Heart right ventricle (tissue), 16 donors: Measurements from ENCODE around the gene PAK3. TPM values are rescaled to one million over a fixed set of nuclear protein-coding genes. Genes with fewer than 3 reads are reported as not detected.

Source experiments
- ATAC-seq, 8 donors: fragments of 200-7000 bp; cut with Tn5 transposase; one replicate each; pipeline ENCODE4 v1.9.1; 2020; ENCODE audit warnings: mild to moderate bottlenecking in 8 of 8, moderate library complexity in 8 of 8, moderate number of reproducible peaks in 1 of 8
- DNase-seq, 2 donors: peaks; one replicate each; pipeline ENCODE4 v3.0.0-alpha.2; 2020
- H3K27ac ChIP-seq, 10 donors: fragments of 200-600 bp; sonication (generic) in 2 of 10; one replicate each; pipeline versions ENCODE4 v1.5.0 to v1.8.0; 2020 to 2022; ENCODE audit warnings: mild to moderate bottlenecking in 3 of 10
- H3K27me3 ChIP-seq, 7 donors: fragments of 200-600 bp; one replicate each; pipeline ENCODE4 v1.8.0; 2021 to 2022; ENCODE audit warnings: mild to moderate bottlenecking in 2 of 7
- H3K36me3 ChIP-seq, 9 donors: fragments of 200-600 bp; sonication (generic) in 1 of 9; one replicate each; pipeline versions ENCODE4 v1.5.0 to v1.8.0; 2020 to 2022; ENCODE audit warnings: mild to moderate bottlenecking in 2 of 9
- H3K4me1 ChIP-seq, 9 donors: fragments of 200-600 bp; sonication (generic) in 1 of 9; one replicate each; pipeline versions ENCODE4 v1.5.0 to v1.8.0; 2020 to 2022; ENCODE audit warnings: mild to moderate bottlenecking in 4 of 9
- H3K4me3 ChIP-seq, 10 donors: fragments of 200-600 bp; sonication (generic) in 2 of 10; one replicate each; pipeline versions ENCODE4 v1.5.0 to v1.8.0; 2020 to 2022; ENCODE audit warnings: mild to moderate bottlenecking in 7 of 10, moderate library complexity in 2 of 10
- H3K9me3 ChIP-seq, 11 donors: fragments of 200-600 bp in 10 of 11; sonication (generic) in 2 of 11; one replicate each; pipeline versions ENCODE4 v1.5.0 to v1.8.0; 2013 to 2022; ENCODE audit warnings: mild to moderate bottlenecking in 2 of 11, control low read depth in 1 of 11, moderate library complexity in 1 of 11
- WGBS, 2 donors: extraction: QIAGEN DNeasy Blood & Tissue Kit; methylation state at CpG; one replicate each; pipeline ENCODE4 v1.1.7; 2013; ENCODE audit warnings: inconsistent platforms in 1 of 2; 5-methylcytosine and 5-hydroxymethylcytosine counted together
- intact Hi-C, 10 donors: fragments of 100-400 bp; cut with DNase I; formaldehyde crosslinking; loops; one replicate each; pipeline versions ENCODE4 v1.11.1 to v1.14.2; 2022
- polyA plus RNA-seq, 2 donors: library from polyadenylated mRNA; stranded (reverse); fragments of 200-250 nt; gene quantifications; one replicate each; pipeline ENCODE4 v1.2.3, GENCODE V29; 2013
- total RNA-seq, 10 donors: library from RNA; stranded (reverse); fragmentation: NEBNext Ultra II Directional in 3 of 10; extraction: Animal tissue kit (Norgen Biotek cat#: 25700) in 3 of 10; gene quantifications; one replicate each; pipeline versions ENCODE4 v1.2.1 to v1.2.4, GENCODE V29; 2021 to 2023
- TF ChIP-seq, protein P1 (sequence below), 9 donors: fragments of 200-600 bp; sonication (generic) in 2 of 9; IDR thresholded peaks; one replicate each; pipeline versions ENCODE4 v1.5.0 to v1.8.0; 2021 to 2022; ENCODE audit warnings: antibody characterized with exemption in 9 of 9, mild to moderate bottlenecking in 5 of 9, moderate library complexity in 1 of 9
- donor health status: Arrhythmogenic right ventricular cardiomyopathy.
- donor health status: ischemic (EF 13 %, LVEDD 7.1; RV severe dilation, severe dysfunction).
- donor health status: healthy with polysubstance abuse.
- donor health status: DM: no; HTN: yes; CAD: no.
- donor health status: DM: no; HTN: no; CAD: no.
- donor health status: ischemic (EF 25% LVEDD 6.9; RV normal size, moderate dysfunction).
- donor health status: ischemic (EF 25% LVEDD 5.7; RV mildly dilated, moderate dysfunction).
- donor health status: healthy.
- donor health status: DM: yes; HTN: yes; CAD: no.
- donor health status: Ischemic cardiomyopathy.
- donor health status: ischemic (EF 35%, LVEDD 5.7; RV mildly dilated, moderate dysfunction).
- donor health status: nonischemic (EF 11% LVEDD 7.7; RV severe dilation, severe dysfunction).
- donor health status: DM: yes; HTN: yes; CAD: no.
- donor health status: PGD.
- donor health status: ischemic (EF 29% LVEDD 5.4; RV normal size, mild dysfunction).
- donor health status: nonischemic (EF 23%, LVEDD 6.1; RV moderate dilation, normal function).

Gene PAK3
- total and polyA plus RNA-seq, 12 donors = under 0.01 to 1.4 (median 0.41) TPM

DNA sequence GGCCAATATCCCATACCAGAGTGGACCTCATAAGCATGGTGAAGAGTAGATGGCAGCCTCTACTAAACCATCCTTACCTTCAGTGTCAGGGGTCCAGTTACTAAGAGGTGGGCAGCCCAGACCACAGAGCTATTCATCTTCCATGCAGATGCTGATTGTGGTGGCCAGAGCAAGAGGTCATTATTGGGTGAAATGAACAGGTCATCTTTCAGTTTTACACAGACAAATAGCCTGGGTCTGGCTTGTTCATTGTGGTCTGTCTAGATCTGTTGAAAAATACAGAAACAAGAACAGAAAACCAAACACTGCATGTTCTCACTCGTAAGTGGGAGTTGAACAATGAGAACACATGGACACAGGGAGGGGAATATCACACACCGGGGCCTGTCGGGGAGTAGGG is 71.3 kb downstream of the PAK3 start:
- 60 to 80% methylated on average over 1 to 3 of the region's 3 CpGs for WGBS, 2 donors
- Histone ChIP-seq H3K27me3 (peaks cover 0 to 62% (median 0%) of the 10 kb centered on the region in 7 donors), H3K36me3 (no peaks in the 10 kb centered on the region), H3K9me3 (no peaks in the 10 kb centered on the region), H3K4me1 (no peaks in the 10 kb centered on the region), H3K4me3 (no peak overlapping the region), H3K27ac (no peak overlapping the region)
- ATAC-seq (no peak), DNase-seq (no peak)
- intact Hi-C loops = loop anchor here in 4 of 10 donors (5.0 to 10.0 kb wide), 2 partner anchors 277 to 280 kb away; no protein-coding TSS in a partner anchor
- TF ChIP-seq, protein P1, sequence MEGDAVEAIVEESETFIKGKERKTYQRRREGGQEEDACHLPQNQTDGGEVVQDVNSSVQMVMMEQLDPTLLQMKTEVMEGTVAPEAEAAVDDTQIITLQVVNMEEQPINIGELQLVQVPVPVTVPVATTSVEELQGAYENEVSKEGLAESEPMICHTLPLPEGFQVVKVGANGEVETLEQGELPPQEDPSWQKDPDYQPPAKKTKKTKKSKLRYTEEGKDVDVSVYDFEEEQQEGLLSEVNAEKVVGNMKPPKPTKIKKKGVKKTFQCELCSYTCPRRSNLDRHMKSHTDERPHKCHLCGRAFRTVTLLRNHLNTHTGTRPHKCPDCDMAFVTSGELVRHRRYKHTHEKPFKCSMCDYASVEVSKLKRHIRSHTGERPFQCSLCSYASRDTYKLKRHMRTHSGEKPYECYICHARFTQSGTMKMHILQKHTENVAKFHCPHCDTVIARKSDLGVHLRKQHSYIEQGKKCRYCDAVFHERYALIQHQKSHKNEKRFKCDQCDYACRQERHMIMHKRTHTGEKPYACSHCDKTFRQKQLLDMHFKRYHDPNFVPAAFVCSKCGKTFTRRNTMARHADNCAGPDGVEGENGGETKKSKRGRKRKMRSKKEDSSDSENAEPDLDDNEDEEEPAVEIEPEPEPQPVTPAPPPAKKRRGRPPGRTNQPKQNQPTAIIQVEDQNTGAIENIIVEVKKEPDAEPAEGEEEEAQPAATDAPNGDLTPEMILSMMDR (IDR thresholded peaks at IDR 0.05) = no peak

DNA sequence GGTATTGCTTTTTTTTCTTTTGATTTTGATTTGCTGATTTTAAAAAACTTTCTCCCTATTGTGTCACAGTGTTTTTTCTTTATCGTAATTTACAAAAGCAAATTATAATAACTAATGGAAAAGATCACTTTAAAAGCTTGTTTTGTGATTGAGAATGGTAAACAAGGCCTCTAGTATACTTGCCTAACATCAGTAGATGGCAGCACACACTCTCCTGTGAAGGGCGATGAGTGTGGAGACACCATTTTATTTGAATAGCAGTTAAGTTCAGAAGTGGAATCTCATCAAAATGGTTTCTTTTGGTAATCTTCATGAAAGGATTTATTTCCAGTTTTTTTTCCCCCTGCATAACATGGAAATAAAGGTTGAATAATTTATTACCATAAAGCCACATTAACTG is 72.3 kb downstream of the PAK3 start:
- no peaks in the 10 kb centered on the region for H3K9me3 ChIP-seq
- 78 to 95% methylated on average over 2 of the region's 2 CpGs for WGBS, 2 donors
- intact Hi-C loops = loop anchor here in 4 of 10 donors (5.0 to 10.0 kb wide), 2 partner anchors 276 to 279 kb away; no protein-coding TSS in a partner anchor
- no peaks in the 10 kb centered on the region for H3K4me1 ChIP-seq
- H3K36me3 ChIP-seq = no peaks in the 10 kb centered on the region
- TF ChIP-seq, protein P1 (IDR thresholded peaks at IDR 0.05) = peak in 4 of 9 donors; percentile 24 to 32 (median 30)
- peaks cover 0 to 56% (median 0%) of the 10 kb centered on the region in 7 donors for H3K27me3 ChIP-seq
- no peak overlapping the region for H3K4me3 ChIP-seq
- no peak overlapping the region for H3K27ac ChIP-seq
- DNase-seq (no peak), ATAC-seq (no peak)

DNA sequence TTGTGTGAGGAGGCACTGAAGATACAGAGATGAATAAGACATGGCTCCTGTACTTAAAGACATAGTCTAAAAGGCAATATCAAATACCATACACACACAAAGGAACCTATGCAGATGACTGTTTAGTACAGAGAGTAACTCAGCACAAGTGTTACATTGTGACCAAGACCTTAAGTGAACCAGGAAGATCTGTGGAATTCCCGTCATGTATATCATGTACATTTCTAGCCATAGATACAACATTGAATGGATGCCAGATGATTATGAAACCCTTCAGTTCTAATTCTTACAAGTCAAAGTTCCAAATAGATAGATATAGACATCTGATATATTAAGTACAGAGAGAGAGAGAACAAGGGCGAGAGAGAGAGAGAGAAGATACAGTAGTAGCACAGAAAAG is 73.2 kb downstream of the PAK3 start:
- WGBS, 2 donors = 79 to 81% methylated on average over 2 of the region's 2 CpGs
- TF ChIP-seq, protein P1 (IDR thresholded peaks at IDR 0.05) = no peak
- Histone ChIP-seq H3K4me3 (no peak overlapping the region), H3K36me3 (no peaks in the 10 kb centered on the region), H3K4me1 (no peaks in the 10 kb centered on the region), H3K27ac (no peak overlapping the region), H3K9me3 (no peaks in the 10 kb centered on the region), H3K27me3 (peaks cover 0 to 49% (median 0%) of the 10 kb centered on the region in 7 donors)
- ATAC-seq (no peak), DNase-seq (no peak)
- intact Hi-C loops = loop anchor here in 4 of 10 donors (5.0 to 10.0 kb wide), 2 partner anchors 276 to 278 kb away; no protein-coding TSS in a partner anchor

DNA sequence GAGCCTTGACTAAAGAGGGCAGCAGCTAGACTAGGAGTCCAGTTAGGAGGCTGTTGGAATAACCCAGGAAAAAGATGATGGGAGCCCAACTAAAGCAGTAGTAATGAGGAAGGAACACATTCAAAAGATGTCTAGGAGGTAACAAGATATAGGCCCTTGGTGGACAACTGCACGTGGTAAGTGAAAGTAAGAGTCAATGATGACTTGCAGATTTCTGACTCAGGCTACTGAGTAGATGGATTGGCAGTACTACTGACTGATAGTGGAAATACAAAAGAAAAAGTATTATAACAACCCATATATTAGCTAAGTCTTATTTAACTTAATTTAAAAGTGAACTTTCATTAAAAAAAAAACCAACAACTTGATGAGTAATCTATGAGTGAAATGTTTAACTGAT is 74.0 kb downstream of the PAK3 start:
- no peaks in the 10 kb centered on the region for H3K36me3 ChIP-seq
- H3K27me3 ChIP-seq = peaks cover 0 to 50% (median 0%) of the 10 kb centered on the region in 7 donors
- intact Hi-C loops = loop anchor here in 1 of 10 donors (5.0 kb wide), 1 partner anchor 277 kb away; no protein-coding TSS in a partner anchor
- H3K4me3 ChIP-seq = no peak overlapping the region
- no peak overlapping the region for H3K27ac ChIP-seq
- ATAC-seq = no peak
- no peaks in the 10 kb centered on the region for H3K4me1 ChIP-seq
- TF ChIP-seq, protein P1 (IDR thresholded peaks at IDR 0.05) = no peak
- no peaks in the 10 kb centered on the region for H3K9me3 ChIP-seq
- DNase-seq = no peak
- 67 to 74% methylated on average over 1 of the region's 1 CpG for WGBS, 2 donors
